Stimulated activated CD8-positive, alpha-beta memory T cell treated with anti-CD3 and anti-CD28 coated beads, Interleukin-15, amount 100 ng/mL, for 4 hours (primary cell): ENCODE measurements around the gene OSER1.
"Not testable (repeated sequence)": the region's sequence is repeated elsewhere in the genome, so short reads cannot be mapped to it uniquely, and the experiment has no call there.

Source experiments
- DNase-seq, 2 donors: peaks; one replicate each; pipeline ENCODE4 v3.0.0-alpha.2; 2020; ENCODE audit warnings: low read depth in 2 of 2

Gene OSER1

DNA sequence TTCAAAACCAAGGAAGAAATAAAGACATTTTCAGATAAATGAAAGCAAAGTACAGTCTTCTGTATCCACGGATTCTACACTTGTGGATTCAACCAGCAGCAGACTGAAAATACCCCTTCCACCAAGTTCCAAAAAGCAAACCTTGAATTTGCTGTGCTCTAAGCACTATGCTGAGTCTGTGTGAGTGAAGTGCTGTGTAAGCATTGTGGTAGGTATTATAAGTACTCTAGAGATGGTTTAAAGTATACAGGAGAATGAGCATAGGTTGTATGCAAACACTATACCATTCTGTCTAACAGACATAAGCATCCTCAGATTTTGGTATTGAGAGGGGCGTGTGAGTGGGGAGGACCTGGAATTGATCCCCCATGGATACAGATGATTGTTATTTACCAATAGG lies 9.6 kb downstream of the OSER1 start:
- DNase-seq = no peak

DNA sequence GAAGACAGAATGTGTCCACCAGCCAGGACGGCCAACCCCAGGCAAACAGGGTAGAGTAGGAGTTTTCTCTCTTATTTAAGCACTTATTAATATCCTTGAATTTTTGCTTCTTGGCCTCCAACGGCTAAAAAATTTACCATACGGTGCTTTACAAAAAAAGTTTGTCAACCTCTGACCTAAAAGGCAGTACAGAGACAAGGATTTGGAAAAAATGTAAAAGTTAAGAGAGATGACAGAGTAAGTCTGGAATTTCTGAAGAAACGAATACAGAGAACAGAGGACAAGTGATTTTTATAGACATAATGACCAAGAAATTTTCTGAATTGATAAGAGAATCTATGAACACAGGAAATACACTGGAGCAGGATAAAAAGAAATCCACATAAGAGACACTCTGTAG lies 10.2 kb downstream of the OSER1 start:
- DNase-seq = no peak

DNA sequence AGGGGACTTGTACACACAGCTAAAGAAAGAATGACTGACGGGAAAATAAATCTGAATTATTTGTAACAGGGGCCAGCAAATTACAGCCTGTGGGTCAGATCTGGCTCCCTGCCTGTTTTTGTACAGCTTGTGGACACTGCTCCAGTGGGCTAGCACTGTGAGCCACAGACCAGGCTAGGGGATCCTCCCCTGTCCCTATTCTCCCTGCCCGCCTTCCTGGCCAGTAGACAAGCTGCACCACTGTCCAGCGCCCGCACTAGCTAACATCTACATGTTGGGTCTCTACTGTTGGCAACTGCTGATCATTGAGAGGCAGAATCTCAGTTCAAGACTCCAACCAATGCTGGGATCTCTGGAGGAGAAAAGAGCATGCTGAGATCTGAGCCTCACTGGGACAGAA lies 10.7 kb downstream of the OSER1 start:
- DNase-seq = no peak

DNA sequence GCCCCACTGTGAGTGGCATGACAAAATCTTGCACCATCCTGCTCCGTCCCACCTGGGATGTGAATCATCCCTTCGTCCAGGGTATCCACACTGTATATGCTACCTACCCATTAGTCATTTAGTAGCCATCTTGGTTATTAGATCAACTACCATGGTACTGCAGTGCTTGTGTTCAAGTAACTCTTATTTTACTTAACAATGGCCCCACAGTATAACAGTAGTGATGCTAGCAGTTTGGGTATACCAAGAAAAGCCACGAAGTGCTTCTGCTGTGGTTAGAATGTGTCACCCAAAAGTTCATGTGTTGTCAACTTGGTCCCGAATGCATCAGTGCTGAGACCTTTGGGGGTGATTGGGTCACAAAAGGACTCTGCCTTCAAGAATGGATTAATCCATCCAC lies 11.7 kb downstream of the OSER1 start:
- DNase-seq = no peak

DNA sequence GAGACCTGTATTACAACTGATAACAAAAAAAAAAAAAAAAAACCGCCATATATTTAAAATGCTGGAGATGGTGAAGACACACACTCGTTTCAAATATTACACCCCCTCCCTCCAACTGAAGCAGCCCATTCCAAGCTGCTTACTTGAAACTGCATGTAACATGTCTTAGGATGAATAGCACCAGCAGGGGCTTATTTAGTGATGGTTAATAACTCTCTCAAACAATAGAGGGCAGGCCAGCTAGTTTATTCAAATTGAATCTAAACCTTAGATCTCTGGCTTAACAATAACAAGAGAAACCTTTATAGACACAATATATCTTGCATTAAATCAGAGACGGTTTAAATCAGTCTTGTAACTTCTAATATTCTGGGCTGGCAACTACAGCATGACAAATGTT lies 14.3 kb downstream of the OSER1 start:
- no peak for DNase-seq

DNA sequence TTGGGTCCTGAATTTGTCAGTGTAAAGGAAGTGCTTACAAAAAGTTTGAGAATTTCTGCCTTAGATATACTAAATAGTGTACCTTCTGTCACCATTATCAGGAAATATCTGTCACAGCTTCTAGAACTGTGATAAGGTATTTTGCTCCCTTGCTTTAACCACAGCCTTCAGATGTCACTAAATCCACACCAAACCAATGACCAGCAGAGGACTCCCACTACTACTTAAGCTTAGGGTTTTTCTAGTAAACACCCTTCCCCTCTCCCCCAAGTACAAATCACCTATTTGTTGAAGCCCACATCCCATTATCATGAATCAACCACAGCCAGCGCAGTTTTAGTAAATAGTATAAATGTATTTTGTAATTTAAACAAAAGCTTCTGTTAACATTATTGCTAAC lies 15.0 kb downstream of the OSER1 start:
- DNase-seq = no peak

DNA sequence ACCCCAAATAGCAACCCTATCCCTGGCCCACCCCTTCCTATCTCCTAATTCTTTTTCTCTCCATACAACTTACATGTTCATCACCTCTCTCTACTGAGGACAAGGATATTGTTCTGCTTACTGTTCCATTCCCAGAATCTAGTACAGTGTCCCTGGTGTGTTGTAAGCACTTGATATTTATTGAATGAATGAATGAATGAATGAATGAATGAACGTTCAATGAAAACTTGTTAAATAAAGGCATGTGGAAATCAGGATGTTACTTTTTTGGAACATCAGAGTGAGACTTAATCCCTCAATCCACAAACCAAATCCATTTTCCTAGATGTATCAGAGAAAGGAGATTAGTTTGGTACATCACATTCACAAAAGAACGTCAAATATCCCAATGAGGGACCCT lies 16.8 kb downstream of the OSER1 start:
- DNase-seq = no peak

DNA sequence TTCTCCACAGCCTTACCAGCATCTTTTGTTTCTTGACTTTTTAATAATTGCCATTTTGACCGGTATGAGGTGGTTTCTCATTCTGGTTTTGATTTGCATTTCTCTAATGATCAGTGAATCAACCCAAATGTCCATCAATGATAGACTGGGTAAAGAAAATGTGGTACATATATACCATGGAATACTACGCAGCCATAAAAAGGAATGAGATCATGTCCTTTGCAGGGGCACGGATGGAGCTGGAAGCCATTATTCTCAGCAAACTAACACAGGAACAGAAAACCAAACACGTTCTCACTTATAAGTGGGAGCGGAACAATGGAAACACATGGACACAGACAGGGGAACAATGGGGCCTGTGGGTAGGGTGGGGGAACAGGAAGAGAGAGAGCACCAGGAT lies 18.9 kb downstream of the OSER1 start:
- not testable (repeated sequence) for DNase-seq

DNA sequence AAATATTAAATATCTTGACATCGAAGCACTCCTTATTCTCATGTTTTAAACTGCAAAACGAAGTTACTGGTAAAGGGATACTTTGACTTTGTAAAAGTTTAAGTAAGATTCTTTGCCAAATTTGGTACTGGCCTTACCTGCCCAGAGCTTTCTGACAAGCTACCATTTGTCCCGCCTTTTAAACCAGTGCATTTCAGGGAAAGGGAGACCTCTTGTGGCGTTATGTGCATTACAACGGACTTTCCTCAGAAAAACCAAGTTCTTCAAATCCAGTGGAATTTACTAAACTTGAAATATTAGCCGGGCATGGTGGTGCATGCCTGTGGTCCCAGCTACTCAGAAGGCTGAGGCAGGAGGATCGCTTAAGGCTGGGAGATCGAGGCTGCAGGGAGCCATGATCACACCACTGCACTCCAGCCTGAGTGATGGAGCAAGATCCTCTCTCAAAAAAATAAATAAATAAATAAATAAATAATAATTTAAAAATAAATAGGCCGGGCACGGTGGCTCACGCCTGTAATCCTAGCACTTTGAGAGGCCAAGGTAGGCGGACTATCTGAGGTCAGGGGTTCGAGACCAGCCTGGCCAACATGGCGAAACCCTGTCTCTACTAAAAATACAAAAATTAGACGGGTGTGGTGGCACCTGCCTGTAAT lies 20.2 kb downstream of the OSER1 start:
- DNase-seq = not testable (repeated sequence)

DNA sequence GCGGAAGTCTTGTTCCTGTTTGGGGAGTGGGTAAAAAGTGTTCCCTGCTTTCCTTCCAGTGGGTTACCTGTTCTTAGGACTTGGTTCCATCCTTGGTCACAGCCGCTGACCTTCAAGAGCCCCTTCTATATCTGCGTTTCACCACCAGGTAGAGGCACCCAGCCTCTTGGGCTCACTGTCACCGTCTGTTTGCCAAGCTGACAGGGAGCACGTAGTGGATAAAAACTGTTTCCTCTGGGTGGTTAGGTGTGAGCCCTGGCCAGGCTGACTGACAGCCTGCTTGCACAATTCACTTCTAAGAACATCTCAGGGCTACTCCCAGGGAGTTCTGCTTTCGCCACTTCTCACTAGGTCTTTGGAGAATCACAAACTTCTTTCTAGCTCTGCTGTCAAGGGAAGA lies 21.8 kb downstream of the OSER1 start:
- no peak for DNase-seq

DNA sequence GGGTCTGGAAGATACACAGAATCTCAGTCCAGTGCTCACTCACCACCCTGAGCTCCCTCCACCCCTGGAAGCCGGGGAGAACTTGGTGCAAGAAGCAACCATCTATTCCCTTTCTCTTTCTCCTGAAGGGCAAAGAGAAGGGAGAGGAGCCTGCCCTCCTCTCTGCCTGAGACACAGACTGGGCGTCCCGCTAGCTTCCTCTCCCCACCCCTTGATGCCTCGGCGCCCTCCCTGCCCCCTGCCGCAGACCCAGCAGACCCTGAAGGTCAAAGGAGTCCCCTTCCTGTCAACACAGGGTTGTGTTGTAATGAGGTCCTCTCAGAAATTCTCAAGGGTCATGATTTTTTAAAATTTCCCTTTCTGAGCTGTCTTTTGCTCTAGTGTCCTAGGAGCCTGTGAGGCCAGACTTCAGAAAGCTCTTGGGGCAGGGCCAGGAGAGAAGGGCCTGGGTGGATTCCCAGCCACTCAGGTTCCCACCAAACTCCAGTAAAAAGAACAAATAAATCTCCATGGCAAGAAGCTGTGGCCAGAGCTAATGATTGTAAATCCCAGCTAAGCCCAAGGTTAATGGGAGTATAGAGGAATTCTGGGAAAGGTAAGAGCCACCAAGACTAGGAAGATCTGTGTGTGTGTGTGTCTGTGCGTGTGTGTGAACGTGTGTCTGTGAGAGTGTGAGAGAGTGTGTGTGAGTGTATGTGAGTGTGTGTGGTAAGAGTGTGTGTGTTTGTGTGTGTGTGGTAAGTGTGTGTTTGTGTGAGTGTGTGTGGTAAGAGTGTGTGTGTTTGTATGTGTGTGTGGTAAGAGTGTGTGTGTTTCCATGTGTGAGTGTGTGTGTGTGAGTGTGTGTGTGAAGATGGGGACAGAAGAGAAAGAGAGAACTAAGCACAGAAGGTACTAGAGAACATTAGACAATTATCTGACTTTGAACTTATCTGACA lies 22.5 kb downstream of the OSER1 start:
- DNase-seq = no peak

DNA sequence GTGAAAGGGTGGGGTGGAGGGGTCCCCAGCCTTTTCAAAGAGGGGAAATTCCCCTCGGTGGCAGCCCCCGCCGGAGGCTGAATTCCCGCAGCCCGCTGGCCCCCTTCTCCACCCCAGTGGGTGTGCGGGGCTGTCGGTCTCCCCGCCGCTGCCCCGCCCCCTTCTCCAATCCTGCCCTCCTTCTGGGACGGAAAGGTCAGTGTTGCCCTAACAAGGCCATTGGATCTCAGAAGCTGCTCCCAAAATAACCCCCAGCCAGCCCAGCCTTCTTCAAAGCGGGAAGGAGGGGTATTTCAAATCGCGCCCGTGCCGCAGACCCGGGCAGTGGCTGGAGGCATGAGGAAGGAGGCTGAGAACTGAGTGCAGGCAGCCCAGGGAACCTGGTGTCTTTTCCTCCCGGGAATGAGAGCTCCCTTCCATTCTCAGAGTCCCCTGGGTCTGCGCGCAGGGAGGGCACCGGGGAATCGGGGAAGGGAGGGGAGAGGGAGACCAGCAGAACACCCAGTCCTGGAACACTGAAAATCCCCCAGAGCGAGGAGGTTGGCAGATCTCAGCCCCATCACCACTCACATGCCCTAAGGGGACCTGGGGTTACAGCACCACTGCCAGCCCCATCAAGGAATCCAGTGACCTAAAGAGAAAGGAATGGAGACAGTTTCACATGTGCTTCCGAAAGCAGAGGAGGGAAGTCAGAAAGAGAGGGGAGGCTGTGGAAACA lies 23.4 kb downstream of the OSER1 start, which contains the start of gene JPH2:
TSS of gene JPH2 (minus strand) at position 135 of the 718 bp plus-strand sequence. CDS start 483 bp downstream, outside the sequence.
- no peak for DNase-seq

DNA sequence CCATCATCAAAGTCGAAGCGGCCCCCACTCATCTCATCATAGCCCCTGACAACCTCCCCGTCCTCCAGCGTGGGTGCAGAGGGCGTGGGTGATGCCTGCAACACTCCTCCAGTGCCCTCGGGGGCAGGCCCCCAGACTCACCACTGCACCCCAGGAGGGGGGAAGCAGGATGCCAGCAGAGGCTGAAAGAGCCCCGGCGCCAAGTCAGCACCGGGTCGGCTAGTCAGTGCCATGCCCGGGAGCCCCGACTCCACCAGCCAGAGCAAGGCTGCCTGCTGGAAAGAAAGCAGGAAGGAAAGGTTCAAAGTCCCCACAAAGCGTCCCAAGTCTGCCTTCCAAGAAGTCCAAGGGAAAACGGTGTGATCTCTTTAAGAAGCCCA lies 23.9 kb downstream of the OSER1 start:
- no peak for DNase-seq

DNA sequence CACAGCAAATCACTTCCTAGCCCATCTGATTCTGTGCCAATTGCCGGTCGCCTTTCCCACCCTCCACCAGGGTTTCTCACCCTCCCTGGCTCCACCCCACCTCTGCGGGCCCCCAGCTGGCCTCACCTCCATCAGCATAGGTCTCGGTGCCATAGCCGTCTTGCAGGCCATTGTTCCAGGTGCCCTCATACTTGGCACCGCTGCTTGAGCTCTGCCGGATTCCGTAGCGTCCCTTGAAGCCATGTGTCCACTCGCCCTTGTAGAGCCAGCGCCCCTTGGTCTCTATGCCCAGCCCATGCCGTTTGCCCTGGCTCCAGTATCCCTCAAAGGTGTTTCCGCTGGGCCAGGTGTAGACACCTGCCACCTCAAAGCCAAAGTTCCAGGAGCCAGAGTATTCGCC lies 24.4 kb downstream of the OSER1 start:
- DNase-seq = no peak

DNA sequence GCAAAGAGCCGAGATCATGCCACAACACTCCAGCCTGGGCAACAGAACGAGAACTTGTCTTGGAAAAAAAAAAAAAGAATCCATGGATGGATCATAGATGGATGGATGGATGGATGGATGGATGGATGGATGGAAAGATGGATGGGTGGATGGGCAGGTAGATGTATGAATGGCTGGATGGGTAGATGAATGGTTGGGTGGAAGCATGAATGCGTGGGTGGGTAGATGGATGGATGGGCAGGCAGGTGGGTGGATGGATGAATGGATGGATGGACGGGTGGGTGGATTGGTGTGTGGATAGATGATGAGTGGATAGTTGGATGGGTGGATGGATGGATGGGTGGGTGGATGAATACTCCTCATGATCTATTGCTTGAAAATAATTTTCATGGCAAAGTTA lies 25.0 kb downstream of the OSER1 start:
- DNase-seq = no peak

DNA sequence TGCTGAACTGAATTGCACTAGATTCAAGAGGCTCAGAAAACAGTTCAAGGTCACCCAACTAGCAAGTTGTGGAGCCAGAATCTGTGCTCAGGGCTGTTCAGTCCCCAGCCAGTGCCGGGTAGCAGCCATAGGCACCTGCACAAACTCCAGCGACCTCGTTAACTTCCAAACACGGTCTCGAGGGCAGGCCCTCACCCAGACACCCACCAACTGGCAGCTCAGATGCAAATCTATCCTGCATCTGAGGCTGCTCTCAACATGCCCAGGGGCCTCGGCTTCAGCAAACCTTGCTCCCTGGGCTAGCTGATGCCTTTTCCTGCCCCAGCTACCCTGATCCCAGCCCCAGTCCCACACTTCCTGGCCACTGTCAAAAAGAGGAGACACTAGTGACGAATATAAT lies 27.3 kb downstream of the OSER1 start:
- no peak for DNase-seq

DNA sequence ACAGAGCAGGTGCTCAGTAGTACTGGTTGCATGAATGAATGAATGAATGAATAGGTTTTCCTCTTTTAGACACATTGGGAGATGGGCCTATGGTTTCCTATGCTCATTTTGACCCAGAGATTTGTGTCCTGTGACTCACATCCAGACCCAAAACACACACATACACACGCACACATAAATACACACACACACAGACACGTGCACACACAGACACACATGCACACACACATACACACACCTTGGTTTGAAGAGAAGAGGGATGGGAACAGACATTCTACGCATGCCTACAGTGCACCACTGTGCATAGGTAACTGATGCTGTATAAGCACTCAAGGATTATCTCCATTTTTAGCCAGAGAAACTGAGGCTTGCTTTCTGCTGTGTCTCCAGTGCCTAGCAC lies 27.7 kb downstream of the OSER1 start:
- no peak for DNase-seq

DNA sequence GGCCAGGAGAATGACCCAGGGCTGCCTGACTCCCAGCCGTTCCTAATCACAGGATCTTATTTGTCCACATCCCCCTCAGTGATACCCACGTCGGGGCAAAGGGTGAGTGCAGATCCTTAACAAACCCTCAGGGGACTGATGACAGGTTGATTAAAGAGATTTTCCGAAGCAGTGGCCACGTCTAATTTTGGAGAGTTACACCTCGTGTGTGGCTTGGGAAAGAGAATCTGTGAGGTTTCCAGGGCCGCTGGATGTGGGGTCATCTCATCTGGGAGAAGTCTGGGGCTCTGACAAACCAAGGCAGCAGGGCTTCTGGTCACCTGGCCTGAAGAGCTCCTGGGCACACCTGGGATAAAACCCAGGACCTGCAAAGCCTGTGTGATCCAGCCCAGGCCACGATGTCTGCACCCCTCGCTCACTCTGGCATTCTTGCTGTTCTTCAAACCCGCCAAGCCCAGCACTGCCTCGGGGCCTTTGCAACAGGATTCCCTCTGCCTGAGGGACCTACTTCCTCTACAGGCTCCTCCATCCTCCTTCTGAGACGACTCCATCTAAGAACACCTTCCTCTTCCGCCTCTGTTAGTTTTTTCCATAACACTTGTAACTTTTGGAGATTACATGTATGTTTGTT lies 28.3 kb downstream of the OSER1 start:
- no peak for DNase-seq

DNA sequence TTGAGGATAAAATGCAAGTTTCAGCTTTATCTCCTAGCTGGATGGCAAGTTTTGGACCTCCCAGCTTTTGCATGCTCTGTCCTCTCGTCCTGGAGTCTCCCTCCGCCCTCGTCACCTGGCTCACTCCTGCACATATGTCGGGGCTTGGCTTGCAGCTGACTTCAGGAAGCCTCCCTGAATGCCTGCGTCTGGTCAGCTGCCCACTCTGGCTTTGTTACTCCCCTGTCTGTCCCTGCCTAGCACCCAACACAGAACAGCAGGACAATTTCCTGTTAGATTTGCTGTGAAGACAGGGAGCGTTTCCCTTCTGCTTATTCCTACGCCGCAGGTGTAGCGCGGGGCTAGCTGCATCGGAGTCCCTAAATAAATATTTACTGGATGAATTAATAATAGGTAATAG lies 29.0 kb downstream of the OSER1 start:
- no peak for DNase-seq

DNA sequence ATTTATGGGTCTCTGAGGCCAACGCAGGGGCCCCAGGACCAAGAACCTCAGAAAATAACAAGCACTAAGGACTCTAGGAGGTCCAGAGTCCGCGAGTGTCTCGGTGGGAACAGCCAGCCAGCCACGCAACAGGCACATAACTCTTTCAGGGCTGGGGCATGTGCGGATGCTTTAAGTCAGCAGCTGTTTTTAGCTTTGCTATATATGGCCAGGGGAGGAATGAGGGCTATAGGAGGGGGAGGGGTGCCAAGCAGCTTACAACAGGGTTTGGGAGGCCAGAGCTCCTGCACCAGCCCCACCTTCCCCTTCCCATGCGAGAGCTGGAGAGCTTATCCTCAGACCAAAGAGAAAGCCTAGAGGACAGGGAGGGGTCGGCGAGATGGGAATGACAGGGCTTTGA lies 29.8 kb downstream of the OSER1 start:
- no peak for DNase-seq

DNA sequence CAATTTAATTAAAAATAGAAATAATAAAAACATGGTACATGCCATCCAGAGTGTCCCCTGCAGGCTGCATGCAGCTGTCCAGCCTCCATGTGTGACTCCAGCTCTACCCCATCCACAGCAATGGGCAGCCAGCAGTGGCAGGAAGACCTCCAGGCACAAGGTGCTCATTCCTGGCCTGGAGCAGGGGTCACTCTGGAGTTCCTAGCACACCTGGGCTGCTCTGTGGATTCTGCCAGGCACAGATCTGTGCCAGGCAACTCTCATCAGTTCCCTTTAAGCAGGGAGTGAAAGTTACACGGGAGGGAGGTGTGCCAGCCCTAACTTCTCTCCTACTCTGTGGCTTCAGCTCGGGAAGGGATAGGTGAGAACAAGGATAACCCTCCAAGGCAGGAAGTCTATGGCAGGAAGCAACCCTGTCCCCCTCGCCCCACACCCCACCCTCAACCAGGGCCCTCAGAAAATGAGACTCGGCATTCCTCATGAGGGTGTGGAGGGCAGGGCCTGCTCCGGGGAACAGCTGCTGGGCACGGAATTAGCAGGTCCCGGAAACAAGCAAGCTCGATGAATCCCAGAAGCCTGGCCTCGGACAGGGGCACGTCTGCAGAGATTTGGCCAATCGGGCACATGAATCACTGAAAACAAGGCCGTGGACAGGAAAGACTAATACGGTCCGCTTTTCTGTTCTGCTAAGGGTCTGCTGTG lies 33.6 kb downstream of the OSER1 start:
- no peak for DNase-seq
